ENCODE data around the gene CYP1A2. TPM values are rescaled to one million over a fixed set of nuclear protein-coding genes. Genes with fewer than 3 reads are reported as not detected.

The CYP1A2 gene
- total RNA-seq, 4 donors from 2014 or later = not detected

- no peak for TF ChIP-seq CTCF (IDR thresholded peaks at IDR 0.05)
- TF ChIP-seq POLR2A (IDR thresholded peaks at IDR 0.05) = no peak
- TF ChIP-seq EP300 (IDR thresholded peaks at IDR 0.05) = no peak
- TF ChIP-seq POLR2AphosphoS5 (IDR thresholded peaks at IDR 0.05) = no peak
- Histone ChIP-seq H3K9me3 (no peaks in the 10 kb centered on the region), H3K27me3 (peaks cover 10% of the 10 kb centered on the region), H3K36me3 (no peaks in the 10 kb centered on the region), H3K4me3 (no peak overlapping the region), H3K4me1 (peaks cover 30% of the 10 kb centered on the region), H3K27ac (no peak overlapping the region)
- 100% methylated on average over 1 of the region's 4 CpGs for WGBS
- DNase-seq (ENCODE audit: low spot score in 2 of 2) = no peak
Observed at GRCh38 chr15:74770211-74770903, 21.7 kb downstream of the CYP1A2 start.

- 66% methylated on average over 3 of the region's 5 CpGs for WGBS
- peaks cover 4% of the 10 kb centered on the region for H3K27me3 ChIP-seq
- peak overlapping the region; percentile 48 for H3K27ac ChIP-seq
- H3K9me3 ChIP-seq = no peaks in the 10 kb centered on the region
- no peak for DNase-seq (ENCODE audit: low spot score in 2 of 2)
- no peaks in the 10 kb centered on the region for H3K36me3 ChIP-seq
- no peak overlapping the region for H3K4me3 ChIP-seq
- TF ChIP-seq CTCF (IDR thresholded peaks at IDR 0.05) (no peak), EP300 (IDR thresholded peaks at IDR 0.05) (no peak), POLR2A (IDR thresholded peaks at IDR 0.05) (no peak), POLR2AphosphoS5 (IDR thresholded peaks at IDR 0.05) (no peak)
- peaks cover 43% of the 10 kb centered on the region for H3K4me1 ChIP-seq
Observed at GRCh38 chr15:74773329-74773728, 24.7 kb downstream of the CYP1A2 start.

- WGBS = 41% methylated on average over 5 of the region's 5 CpGs
- TF ChIP-seq POLR2A (IDR thresholded peaks at IDR 0.05) (no peak), POLR2AphosphoS5 (IDR thresholded peaks at IDR 0.05) (no peak), CTCF (IDR thresholded peaks at IDR 0.05) (no peak), EP300 (IDR thresholded peaks at IDR 0.05) (no peak)
- Histone ChIP-seq H3K9me3 (no peaks in the 10 kb centered on the region), H3K4me3 (no peak overlapping the region), H3K27me3 (peaks cover 4% of the 10 kb centered on the region), H3K27ac (peak overlapping the region; percentile 48), H3K36me3 (no peaks in the 10 kb centered on the region), H3K4me1 (peaks cover 38% of the 10 kb centered on the region)
- DNase-seq (ENCODE audit: low spot score in 2 of 2) = no peak
Observed at GRCh38 chr15:74773731-74774252, 25.1 kb downstream of the CYP1A2 start.

- 82% methylated on average over 5 of the region's 5 CpGs for WGBS
- no peaks in the 10 kb centered on the region for H3K9me3 ChIP-seq
Observed at GRCh38 chr15:74775132-74775562, 26.5 kb downstream of the CYP1A2 start.

More at GRCh38 chr15:74775132-74775562, 26.5 kb downstream of the CYP1A2 start:
- no peak for DNase-seq (ENCODE audit: low spot score in 2 of 2)
- no peaks in the 10 kb centered on the region for H3K36me3 ChIP-seq
- H3K27ac ChIP-seq = no peak overlapping the region
- no peak for TF ChIP-seq POLR2A (IDR thresholded peaks at IDR 0.05)
- no peak for TF ChIP-seq CTCF (IDR thresholded peaks at IDR 0.05)
- no peak for TF ChIP-seq EP300 (IDR thresholded peaks at IDR 0.05)
- TF ChIP-seq POLR2AphosphoS5 (IDR thresholded peaks at IDR 0.05) = no peak
- H3K4me1 ChIP-seq = peaks cover 38% of the 10 kb centered on the region
- peaks cover 3% of the 10 kb centered on the region for H3K27me3 ChIP-seq
- no peak overlapping the region for H3K4me3 ChIP-seq
